NB4 (cell line): ENCODE data around the gene SNX2.
"Not testable (repeated sequence)": the region's sequence is repeated elsewhere in the genome, so short reads cannot be mapped to it uniquely, and the experiment has no call there.

Experiments used
- CTCF ChIP-seq: IDR thresholded peaks from one replicate; pipeline ENCODE4 v1.5.1; 2012; ENCODE audit warnings: low read depth, low read length
- POLR2A ChIP-seq: IDR thresholded peaks from 2 replicates; pipeline ENCODE4 v1.6.1; 2011; ENCODE audit warnings: mild to moderate bottlenecking; ENCODE audit not compliant: insufficient read length; ENCODE audit errors: extremely low read depth

- TF ChIP-seq CTCF, POLR2A: not testable (repeated sequence)
These were observed 13.0 kb upstream of the SNX2 start for GRCh38 chr5:122761896-122762295.
